NCI-H748 (cell line): Measurements from ENCODE around the gene SLF2.

Experiments
- DNase-seq: peaks from one replicate; lab custom pipeline; 2025; ENCODE audit not compliant: unreplicated experiment; lab: John Stamatoyannopoulos, UW

SLF2 gene

DNA sequence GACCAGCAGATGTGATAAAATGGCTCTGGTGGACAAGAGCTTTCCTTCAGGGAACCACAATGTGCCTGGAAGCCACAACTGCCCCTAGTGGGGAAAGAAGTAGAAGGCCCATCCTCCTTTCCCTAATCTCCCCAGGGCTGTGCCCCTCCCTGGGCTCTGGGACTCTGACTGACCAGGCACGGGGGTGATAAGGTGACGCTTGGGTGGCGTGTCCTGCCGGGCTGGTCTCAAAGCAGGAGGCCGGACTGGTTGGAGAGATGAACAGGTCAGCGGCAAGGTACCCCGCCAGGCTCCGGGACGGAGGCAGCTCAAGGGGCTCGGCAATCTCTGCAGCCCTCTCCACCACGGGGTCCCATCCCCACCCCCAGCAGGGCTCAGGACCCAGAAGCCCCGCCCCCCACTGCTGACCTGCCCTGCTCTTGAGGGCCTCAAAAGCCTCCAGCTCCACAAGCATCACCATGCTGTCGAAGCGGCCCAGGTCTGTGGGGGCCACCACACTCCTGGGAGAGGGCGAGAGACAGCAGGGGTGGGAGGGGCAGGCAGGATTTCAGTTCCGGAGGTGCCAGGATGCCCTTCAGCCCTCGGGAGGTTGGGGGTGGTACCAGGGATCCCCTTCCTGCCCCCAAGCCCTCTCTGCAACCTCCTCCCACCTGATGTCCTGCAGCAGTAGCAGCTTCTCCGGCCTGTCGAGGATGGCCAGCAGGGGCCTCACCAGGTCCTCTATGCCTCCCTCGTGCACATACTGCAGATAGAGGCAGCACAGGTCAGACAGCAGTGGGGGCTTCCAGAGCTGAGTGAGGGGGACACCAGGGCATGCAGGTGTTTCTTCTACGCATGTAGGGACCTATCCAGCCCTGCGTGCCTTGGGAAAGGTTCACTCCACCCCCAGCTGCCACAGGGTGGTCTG is 99.0 kb downstream of the SLF2 start:
- DNase-seq = no peak

DNA sequence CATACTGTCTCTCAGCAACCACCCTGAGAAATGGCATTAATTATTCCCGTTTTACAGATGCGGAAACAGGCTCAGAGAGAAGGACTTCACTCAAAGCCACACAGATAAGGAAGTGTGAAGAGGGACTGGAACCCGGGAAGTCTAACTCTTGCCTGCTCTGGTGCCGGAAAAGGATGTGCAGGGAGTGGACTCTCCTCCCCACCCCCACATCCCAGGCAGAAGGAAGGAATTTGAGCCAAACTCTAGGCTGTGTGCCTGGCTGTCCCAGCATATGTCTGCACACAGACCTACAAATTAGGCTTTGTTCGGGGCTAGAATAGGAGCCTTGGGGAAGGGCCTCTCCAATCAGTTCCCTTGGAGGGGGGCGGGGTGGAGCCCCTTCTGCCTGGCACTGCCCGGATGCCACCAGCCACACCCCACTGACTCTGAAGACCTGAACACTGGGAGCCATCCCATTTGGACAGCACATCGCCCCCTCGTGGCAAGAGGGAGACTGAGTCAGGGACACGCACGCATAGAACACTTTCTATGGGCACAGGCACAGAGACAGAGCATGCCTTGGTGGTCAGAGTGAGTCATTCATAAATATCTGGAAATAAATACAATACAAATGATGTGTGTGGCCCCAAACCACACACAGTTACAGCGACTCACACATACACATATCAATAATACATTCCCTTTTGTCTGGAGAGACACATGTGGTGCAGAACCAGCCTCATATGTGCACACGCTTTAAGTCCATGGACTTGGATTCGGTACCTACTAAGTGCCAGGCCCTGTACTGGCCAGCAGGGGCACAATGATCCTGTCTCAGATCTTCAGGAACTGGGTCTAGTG is 100.0 kb downstream of the SLF2 start:
- DNase-seq = peak; percentile 81

DNA sequence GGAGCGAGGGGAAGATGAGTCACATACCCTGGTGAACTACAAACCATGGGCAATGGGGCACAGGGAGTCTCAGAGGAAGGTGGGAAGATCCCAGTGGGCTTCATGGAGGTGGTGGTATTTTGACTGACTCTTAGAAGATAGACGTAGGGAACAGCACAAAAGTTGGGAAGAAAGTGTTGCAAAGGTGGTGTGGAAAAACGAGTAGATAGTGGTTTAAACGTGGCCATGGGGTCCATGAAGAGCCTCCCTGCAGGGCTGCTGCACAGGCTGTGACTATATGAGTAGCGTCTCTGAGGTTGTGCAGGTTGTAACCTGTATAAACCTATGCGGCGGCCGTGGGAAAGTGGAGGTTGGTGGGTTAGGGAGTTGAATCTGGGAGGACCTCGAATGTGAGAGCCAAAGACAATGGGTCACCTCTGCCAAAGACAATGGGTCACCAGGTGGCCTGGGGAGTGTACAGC is 100.6 kb downstream of the SLF2 start:
- no peak for DNase-seq

DNA sequence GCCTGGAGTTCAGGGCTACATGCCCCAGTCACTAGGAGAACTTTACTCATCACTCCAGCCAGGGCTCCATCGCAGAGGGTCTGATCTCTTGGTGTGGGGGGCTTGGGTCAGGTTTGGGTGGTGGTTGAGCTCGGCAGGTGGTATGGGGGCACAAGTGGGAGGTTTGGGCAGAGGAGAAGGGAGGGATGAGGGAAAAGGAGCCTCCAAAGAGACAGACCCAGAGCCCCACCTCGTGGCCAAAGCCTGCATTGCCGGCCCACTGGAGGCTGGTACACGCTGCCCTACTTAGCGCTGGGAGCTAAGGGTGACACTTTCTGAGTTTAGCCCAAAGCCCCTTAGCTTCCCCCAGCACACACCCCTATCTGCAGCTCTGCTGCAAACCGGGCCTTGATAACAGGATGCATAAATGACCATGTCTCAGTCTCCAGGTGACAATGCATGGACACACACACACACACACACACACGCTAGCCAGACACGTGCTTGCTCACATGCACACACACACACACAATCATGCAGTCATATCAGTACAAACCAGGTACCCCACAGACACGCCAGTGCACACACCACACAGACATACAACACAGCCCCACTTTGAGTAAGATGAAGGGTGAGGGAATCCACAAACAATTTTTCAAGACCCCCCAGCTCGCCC is 101.6 kb downstream of the SLF2 start:
- peak; percentile 39 for DNase-seq
